ENCODE measurements around the gene GPR137C. TPM values are rescaled to one million over a fixed set of nuclear protein-coding genes. Genes with fewer than 3 reads are reported as not detected.

GPR137C gene
- polyA plus RNA-seq, 1 donor (not counting 4 experiments of a cell fraction or from before 2014, with no cell fraction given), result 0.05 TPM

- FAIRE-seq, result no peak
- H3K36me3 ChIP-seq (ENCODE audit: control insufficient read depth in 2 of 2, extremely low read depth in 1 of 2, insufficient read depth in 2 of 2, low read length in 2 of 2), result no peaks in the 10 kb centered on the region
- no peak overlapping the region for H3K27ac ChIP-seq (ENCODE audit: control insufficient read depth, insufficient read depth, low read length)
- dilution Hi-C loops (cut with MboI; ENCODE audit: extremely low pct_ligation_motif_present, low sequenced_read_pairs), result no loop called here
- H3K27me3 ChIP-seq (ENCODE audit: control insufficient read depth, extremely low read depth, insufficient read depth, low read length), result no peaks in the 10 kb centered on the region
- no peak overlapping the region for H3K9ac ChIP-seq (ENCODE audit: control insufficient read depth, extremely low read depth, insufficient read depth, low read length)
- no peak overlapping the region for H3K4me3 ChIP-seq (ENCODE audit: control insufficient read depth in 2 of 3, extremely low read depth in 1 of 3, insufficient read depth in 2 of 3, low read depth in 1 of 3, low read length in 3 of 3)
- H3K4me2 ChIP-seq (ENCODE audit: control insufficient read depth, extremely low read depth, insufficient read depth, low read depth, low read length), result no peak overlapping the region
- no peaks in the 10 kb centered on the region for H4K20me1 ChIP-seq (ENCODE audit: control insufficient read depth, extremely low read depth, insufficient read depth, low read length)
- H3K79me2 ChIP-seq (ENCODE audit: control insufficient read depth, insufficient read depth, low read length), result no peaks in the 10 kb centered on the region
- no peak for DNase-seq (ENCODE audit: low read depth, low spot score)
- no peaks in the 10 kb centered on the region for H3K9me3 ChIP-seq (ENCODE audit: control insufficient read depth, low read depth, low read length)
- TF ChIP-seq CTCF (optimal IDR thresholded peaks at IDR 0.05 in 1 of 3, IDR thresholded peaks at IDR 0.05 in 1 of 3, conservative IDR thresholded peaks at IDR 0.05 in 1 of 3; ENCODE audit: extremely low read depth in 1 of 3, insufficient read depth in 2 of 3, low read length in 3 of 3), result no peak
- no peak for TF ChIP-seq EZH2 (IDR thresholded peaks at IDR 0.05; ENCODE audit: low read length)
- no peaks in the 10 kb centered on the region for H3K4me1 ChIP-seq (ENCODE audit: control insufficient read depth, extremely low read depth, insufficient read depth, low read length)
- no peak overlapping the region for H2AFZ ChIP-seq (ENCODE audit: control insufficient read depth, low read length)
- no peaks in the 10 kb centered on the region for H3K9me1 ChIP-seq (ENCODE audit: control insufficient read depth, extremely low read depth, insufficient read depth, low read length)
Measured at GRCh38 chr14:52522581-52523345, 29.9 kb upstream of the GPR137C start.

DNA sequence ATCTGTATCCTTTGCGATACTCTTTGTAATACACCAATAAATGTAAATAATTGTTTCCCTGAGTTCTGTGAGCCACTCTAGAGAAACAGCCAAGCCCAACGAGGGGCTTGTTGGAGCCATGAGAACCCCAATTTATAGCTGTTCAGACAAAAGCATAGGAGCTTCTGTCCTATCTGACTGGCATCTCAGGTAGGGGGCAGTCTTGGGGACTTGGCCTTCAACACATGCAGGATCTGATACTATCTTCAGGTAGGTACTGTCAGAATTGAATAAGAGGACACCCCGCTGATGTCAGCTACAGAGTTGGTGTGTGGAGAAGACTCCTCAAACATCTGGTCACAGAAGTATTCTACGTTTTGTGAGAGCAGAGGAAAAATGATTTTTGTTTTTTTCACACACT, 25.6 kb upstream of the GPR137C start:
- Histone ChIP-seq H3K27me3 (ENCODE audit: control insufficient read depth, extremely low read depth, insufficient read depth, low read length) (no peaks in the 10 kb centered on the region), H3K4me2 (ENCODE audit: control insufficient read depth, extremely low read depth, insufficient read depth, low read depth, low read length) (no peak overlapping the region), H3K4me3 (ENCODE audit: control insufficient read depth in 2 of 3, extremely low read depth in 1 of 3, insufficient read depth in 2 of 3, low read depth in 1 of 3, low read length in 3 of 3) (no peak overlapping the region), H3K27ac (ENCODE audit: control insufficient read depth, insufficient read depth, low read length) (no peak overlapping the region), H3K9me1 (ENCODE audit: control insufficient read depth, extremely low read depth, insufficient read depth, low read length) (no peaks in the 10 kb centered on the region), H4K20me1 (ENCODE audit: control insufficient read depth, extremely low read depth, insufficient read depth, low read length) (no peaks in the 10 kb centered on the region), H3K79me2 (ENCODE audit: control insufficient read depth, insufficient read depth, low read length) (no peaks in the 10 kb centered on the region), H3K9me3 (ENCODE audit: control insufficient read depth, low read depth, low read length) (no peaks in the 10 kb centered on the region), H3K4me1 (ENCODE audit: control insufficient read depth, extremely low read depth, insufficient read depth, low read length) (no peaks in the 10 kb centered on the region), H2AFZ (ENCODE audit: control insufficient read depth, low read length) (no peak overlapping the region), H3K9ac (ENCODE audit: control insufficient read depth, extremely low read depth, insufficient read depth, low read length) (no peak overlapping the region), H3K36me3 (ENCODE audit: control insufficient read depth in 2 of 2, extremely low read depth in 1 of 2, insufficient read depth in 2 of 2, low read length in 2 of 2) (no peaks in the 10 kb centered on the region)
- TF ChIP-seq CTCF (optimal IDR thresholded peaks at IDR 0.05 in 1 of 3, IDR thresholded peaks at IDR 0.05 in 1 of 3, conservative IDR thresholded peaks at IDR 0.05 in 1 of 3; ENCODE audit: extremely low read depth in 1 of 3, insufficient read depth in 2 of 3, low read length in 3 of 3), result no peak
- TF ChIP-seq EZH2 (IDR thresholded peaks at IDR 0.05; ENCODE audit: low read length), result no peak
- FAIRE-seq, result no peak
- dilution Hi-C loops (cut with MboI; ENCODE audit: extremely low pct_ligation_motif_present, low sequenced_read_pairs), result no loop called here
- DNase-seq (ENCODE audit: low read depth, low spot score), result no peak

Data from keratinocyte (primary cell).